NB4 (cell line): ENCODE results near the gene TLR8.

ENCODE experiments used
- CTCF ChIP-seq: IDR thresholded peaks from one replicate; pipeline ENCODE4 v1.5.1; 2012; ENCODE audit warnings: low read depth, low read length
- POLR2A ChIP-seq: IDR thresholded peaks from 2 replicates; pipeline ENCODE4 v1.6.1; 2011; ENCODE audit warnings: mild to moderate bottlenecking; ENCODE audit not compliant: insufficient read length; ENCODE audit errors: extremely low read depth

- no peak for TF ChIP-seq CTCF
- no peak for TF ChIP-seq POLR2A
These were observed 29.0 kb upstream of the TLR8 start for GRCh38 chrX:12877386-12877785.
